Activated CD8-positive, alpha-beta memory T cell treated with anti-CD3 and anti-CD28 coated beads for 24 hours (primary cell): ENCODE results near the gene TENT4B.

ENCODE experiments used
- DNase-seq: peaks from one replicate; pipeline ENCODE4 v3.0.0-alpha.2; 2020

The TENT4B gene

GRCh38 chr16:50273382-50273690 is 120.2 kb downstream of the TENT4B start:
- no peak for DNase-seq

DNA sequence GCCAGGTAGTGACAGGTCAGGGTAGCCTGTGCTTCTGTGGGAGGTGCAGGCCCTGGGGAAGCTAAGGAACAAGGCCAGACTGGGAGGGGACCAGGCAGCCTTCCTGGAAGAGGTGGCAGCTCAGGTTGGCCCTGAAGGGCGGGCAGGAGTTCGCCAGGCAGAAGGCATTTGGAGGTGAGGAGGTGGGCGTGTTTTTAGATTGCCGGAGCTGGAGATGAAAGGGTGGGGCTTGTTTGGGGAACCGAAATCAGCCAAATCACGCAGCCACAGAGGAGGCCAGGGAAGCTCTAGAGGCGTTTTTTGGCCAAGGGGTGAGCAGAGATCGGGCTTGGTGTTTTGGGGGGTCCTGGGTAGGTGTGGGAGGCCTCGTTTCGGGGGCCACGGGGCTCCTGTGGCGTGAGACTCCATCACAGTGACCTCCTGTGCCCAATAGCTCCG is 120.8 kb downstream of the TENT4B start:
- DNase-seq: no peak

DNA sequence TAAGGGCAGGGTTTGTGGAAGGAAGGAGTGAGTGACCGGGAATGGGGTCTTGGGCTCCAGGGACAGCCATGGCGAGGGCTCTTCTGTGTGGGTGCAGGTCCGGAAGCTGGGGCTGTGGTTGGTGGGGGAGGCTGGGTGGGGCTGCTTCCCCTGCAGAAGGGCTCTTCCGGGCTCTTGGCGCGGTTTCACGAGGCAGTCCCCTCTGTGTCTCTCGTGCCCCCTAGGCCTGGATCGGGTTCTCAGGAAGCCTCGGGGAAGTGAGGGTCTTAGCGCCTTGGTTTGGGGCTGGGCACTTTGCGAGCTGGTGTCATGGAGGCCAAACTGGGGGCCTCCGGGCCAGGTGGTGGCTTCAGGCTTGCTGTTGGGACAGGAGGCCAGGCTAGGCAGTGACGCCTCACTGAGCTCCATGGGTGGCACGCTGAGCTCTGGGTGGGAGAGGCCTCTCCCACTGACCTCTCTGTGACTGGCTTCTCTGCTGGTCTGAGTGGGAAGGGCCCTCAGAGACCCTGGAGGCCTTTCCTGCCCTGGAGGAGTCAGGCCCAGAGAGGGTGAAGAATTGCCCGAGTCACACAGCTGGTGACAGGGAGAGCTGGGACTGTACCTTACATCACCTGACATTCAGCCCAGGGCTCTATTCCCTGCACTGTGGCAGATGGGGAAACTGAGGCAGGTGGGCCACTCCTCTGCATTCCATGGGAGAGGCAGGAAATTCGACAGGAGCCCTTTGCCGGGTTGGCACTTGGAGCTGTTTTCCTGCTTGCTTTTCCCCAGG is 121.4 kb downstream of the TENT4B start:
- peak; percentile 86 for DNase-seq

- no peak for DNase-seq
These were observed 122.0 kb downstream of the TENT4B start for GRCh38 chr16:50275098-50275415.

- DNase-seq: no peak
These were observed 122.6 kb downstream of the TENT4B start for GRCh38 chr16:50275428-50276325.

DNA sequence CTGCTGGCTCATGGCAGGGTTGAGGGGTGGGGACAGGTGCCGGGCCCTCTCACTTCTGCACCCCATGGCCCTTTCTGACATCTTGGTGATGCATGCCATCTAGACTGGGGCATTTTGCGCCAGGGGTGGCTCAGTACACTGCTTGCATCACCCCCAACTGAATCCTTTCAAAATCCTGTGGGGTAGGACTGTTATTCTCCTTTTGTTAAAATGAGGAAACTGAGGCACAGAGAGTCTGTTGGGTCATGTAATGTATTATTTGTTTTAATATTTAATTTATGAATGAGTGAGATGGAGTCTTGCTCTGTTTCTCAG is 123.2 kb downstream of the TENT4B start:
- no peak for DNase-seq

- no peak for DNase-seq
These were observed 123.9 kb downstream of the TENT4B start for GRCh38 chr16:50276801-50277555.

GRCh38 chr16:50278251-50278650 is 125.1 kb downstream of the TENT4B start:
- DNase-seq: no peak

- no peak for DNase-seq
These were observed 126.4 kb downstream of the TENT4B start for GRCh38 chr16:50279504-50279865.

DNA sequence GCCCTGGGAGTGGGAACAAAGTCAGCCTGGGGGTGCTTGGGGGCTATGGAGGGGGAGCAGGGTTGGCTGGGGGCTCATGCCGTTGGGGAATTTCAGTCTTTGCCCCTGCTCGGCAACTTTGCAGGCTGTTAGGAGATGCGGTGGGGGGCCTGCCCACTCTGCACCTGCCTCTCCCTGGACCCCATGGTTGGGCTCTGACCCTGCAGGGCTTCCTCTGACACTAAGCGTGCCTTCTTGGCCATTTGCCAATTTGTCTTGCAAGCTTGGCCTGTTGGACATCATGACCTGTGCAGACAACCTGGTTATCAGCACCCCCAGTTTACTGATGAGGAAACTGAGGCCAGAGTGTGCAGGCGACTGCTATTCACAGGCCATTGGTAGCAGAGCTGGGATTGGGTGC is 127.8 kb downstream of the TENT4B start:
- DNase-seq: no peak
